PC-3 (cell line): ENCODE measurements around the gene MLLT3. TPM values are rescaled to one million over a fixed set of nuclear protein-coding genes. Genes with fewer than 3 reads are reported as not detected.

ENCODE experiments used
- ATAC-seq: fragments of 200-7000 bp; cut with Tn5 transposase; 2 replicates; pipeline ENCODE4 v1.9.1; 2020; ENCODE audit warnings: mild to moderate bottlenecking, moderate library complexity
- BruUV-seq: library from RNA; stranded (reverse); fragments of 400-500 nt; replicated peaks from 2 replicates; lab custom pipeline; 2021; lab: Mats Ljungman, UMichigan
- CTCF ChIA-PET: fragments of 300-600 bp; sonication (Branson Sonifier 250); formaldehyde crosslinking; loops from one replicate; lab custom pipeline; 2022; ENCODE audit warnings: antibody characterized with exemption; lab: Charles Lee
- POLR2A ChIA-PET: fragments of 300-600 bp; sonication (Branson Sonifier 250); formaldehyde crosslinking; loops from one replicate; lab custom pipeline; 2022; ENCODE audit warnings: antibody characterized with exemption; ENCODE audit not compliant: unreplicated experiment; lab: Charles Lee
- DNase-seq: peaks from one replicate; pipeline ENCODE4 v3.0.0-alpha.2; 2015
- H2AFZ ChIP-seq: fragments of 300-600 bp; sonication (generic); 2 replicates; pipeline ENCODE4 v1.6.0; 2016; ENCODE audit warnings: antibody characterized with exemption, low read length
- H3F3A ChIP-seq: fragments of 300-600 bp; sonication (generic); one replicate; pipeline ENCODE4 v1.6.0; 2017; ENCODE audit warnings: antibody characterized with exemption, low read length, control low read depth, mild to moderate bottlenecking; ENCODE audit not compliant: unreplicated experiment
- H3K27ac ChIP-seq: fragments of 300-600 bp; sonication (generic); 2 replicates; pipeline ENCODE4 v1.5.1; 2016; ENCODE audit warnings: mild to moderate bottlenecking, low read length
- H3K27me3 ChIP-seq: fragments of 300-600 bp; sonication (generic); 2 replicates; pipeline ENCODE4 v1.6.1; 2016; ENCODE audit warnings: low read length, mixed read lengths
- H3K36me3 ChIP-seq: fragments of 300-600 bp; sonication (generic); 2 replicates; pipeline ENCODE4 v1.6.1; 2016; ENCODE audit warnings: low read depth, mixed run types, low read length, mixed read lengths
- H3K4me1 ChIP-seq: fragments of 300-600 bp; sonication (generic); 2 replicates; pipeline ENCODE4 v1.5.1; 2016; ENCODE audit warnings: low read length; ENCODE audit not compliant: insufficient read depth
- H3K4me2 ChIP-seq: fragments of 300-600 bp; sonication (generic); 2 replicates; pipeline ENCODE4 v1.6.0; 2016; ENCODE audit warnings: low read length
- H3K4me3 ChIP-seq: fragments of 300-600 bp; sonication (generic); 2 replicates; pipeline ENCODE4 v1.5.1; 2016; ENCODE audit warnings: mild to moderate bottlenecking, low read length, mixed read lengths
- H3K79me2 ChIP-seq: fragments of 300-600 bp; sonication (generic); 2 replicates; pipeline ENCODE4 v1.6.1; 2017; ENCODE audit warnings: low read length, mixed read lengths
- H3K9ac ChIP-seq: fragments of 300-600 bp; sonication (generic); 2 replicates; pipeline ENCODE4 v1.6.0; 2016; ENCODE audit warnings: mild to moderate bottlenecking, low read length
- H3K9me2 ChIP-seq: fragments of 300-600 bp; sonication (generic); replicated peaks from 2 replicates; pipeline ENCODE4 v1.6.1; 2016; ENCODE audit warnings: mixed run types, low read length, mixed read lengths
- H3K9me3 ChIP-seq: fragments of 300-600 bp; sonication (generic); 2 replicates; pipeline ENCODE4 v1.6.1; 2016; ENCODE audit warnings: low read length, mixed read lengths
- H4K20me1 ChIP-seq: fragments of 300-600 bp; sonication (generic); 2 replicates; pipeline ENCODE4 v1.6.1; 2016; ENCODE audit warnings: low read length, mixed read lengths
- EZH2 ChIP-seq: fragments of 300-600 bp; sonication (generic); IDR thresholded peaks from one replicate; pipeline ENCODE4 v1.6.1; 2017; ENCODE audit warnings: antibody characterized with exemption, mild to moderate bottlenecking, low read length; ENCODE audit not compliant: unreplicated experiment
- EZH2phosphoT487 ChIP-seq: fragments of 300-600 bp; sonication (generic); IDR thresholded peaks from 2 replicates; pipeline ENCODE4 v1.6.1; 2018; ENCODE audit warnings: mild to moderate bottlenecking, antibody characterized with exemption, low read length, borderline replicate concordance
- intact Hi-C: fragments of 100-400 bp; cut with micrococcal nuclease; formaldehyde crosslinking; loops from 2 replicates; pipeline ENCODE4 v1.9.0; 2023
- total RNA-seq: library from RNA; depleted of rRNA; stranded (reverse); fragments of >200 nt; gene quantifications from 2 replicates; pipeline ENCODE4 v1.2.3, GENCODE V29; 2014
- TF ChIP-seq, protein P1 (sequence below): fragments of 300-600 bp; sonication (generic); conservative IDR thresholded peaks from 2 replicates; pipeline ENCODE4 v1.5.1; 2017; ENCODE audit warnings: antibody characterized with exemption, low read depth, mild to moderate bottlenecking, low read length

The MLLT3 gene
- total RNA-seq, 1 experiment from 2014 or later = 7.1 TPM

DNA sequence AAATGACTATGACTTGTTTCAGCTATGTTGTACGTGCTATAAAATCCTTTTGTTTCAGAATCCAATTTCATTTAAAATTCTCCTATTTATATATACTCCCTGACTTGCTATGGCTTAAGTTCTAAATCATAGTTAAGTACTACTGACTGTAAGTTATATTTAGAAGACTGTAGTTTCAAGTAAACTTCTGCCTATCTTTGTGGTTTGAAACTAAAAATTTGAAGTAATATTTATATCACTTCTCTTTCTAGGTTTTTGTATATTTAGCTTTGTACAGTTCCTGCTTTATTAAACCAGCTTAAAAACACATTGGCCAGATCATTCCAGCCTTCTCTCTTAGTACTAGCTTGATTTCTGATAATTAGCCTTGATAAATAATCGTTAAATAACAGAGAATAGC is 196.3 kb downstream of the MLLT3 start:
- Histone ChIP-seq H3K79me2 (no peaks in the 10 kb centered on the region), H3K9me2 (no peaks in the 10 kb centered on the region), H3K9me3 (no peaks in the 10 kb centered on the region), H2AFZ (no peak overlapping the region), H3K4me3 (no peak overlapping the region), H3K4me2 (no peak overlapping the region), H4K20me1 (no peaks in the 10 kb centered on the region), H3K27ac (no peak overlapping the region), H3F3A (no peaks in the 10 kb centered on the region), H3K36me3 (no peaks in the 10 kb centered on the region), H3K27me3 (no peaks in the 10 kb centered on the region), H3K9ac (no peak overlapping the region), H3K4me1 (no peaks in the 10 kb centered on the region)
- no TSS peak for BruUV-seq
- CTCF ChIA-PET = no interaction called here
- TF ChIP-seq, protein P1, sequence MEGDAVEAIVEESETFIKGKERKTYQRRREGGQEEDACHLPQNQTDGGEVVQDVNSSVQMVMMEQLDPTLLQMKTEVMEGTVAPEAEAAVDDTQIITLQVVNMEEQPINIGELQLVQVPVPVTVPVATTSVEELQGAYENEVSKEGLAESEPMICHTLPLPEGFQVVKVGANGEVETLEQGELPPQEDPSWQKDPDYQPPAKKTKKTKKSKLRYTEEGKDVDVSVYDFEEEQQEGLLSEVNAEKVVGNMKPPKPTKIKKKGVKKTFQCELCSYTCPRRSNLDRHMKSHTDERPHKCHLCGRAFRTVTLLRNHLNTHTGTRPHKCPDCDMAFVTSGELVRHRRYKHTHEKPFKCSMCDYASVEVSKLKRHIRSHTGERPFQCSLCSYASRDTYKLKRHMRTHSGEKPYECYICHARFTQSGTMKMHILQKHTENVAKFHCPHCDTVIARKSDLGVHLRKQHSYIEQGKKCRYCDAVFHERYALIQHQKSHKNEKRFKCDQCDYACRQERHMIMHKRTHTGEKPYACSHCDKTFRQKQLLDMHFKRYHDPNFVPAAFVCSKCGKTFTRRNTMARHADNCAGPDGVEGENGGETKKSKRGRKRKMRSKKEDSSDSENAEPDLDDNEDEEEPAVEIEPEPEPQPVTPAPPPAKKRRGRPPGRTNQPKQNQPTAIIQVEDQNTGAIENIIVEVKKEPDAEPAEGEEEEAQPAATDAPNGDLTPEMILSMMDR = no peak
- TF ChIP-seq EZH2phosphoT487 = no peak
- TF ChIP-seq EZH2 = no peak
- intact Hi-C loops = loop anchor here (5.0 kb wide), 1 partner anchor 126 kb away; no protein-coding TSS in a partner anchor
- ATAC-seq (no peak), DNase-seq (no peak)
- POLR2A ChIA-PET = no interaction called here

- no peaks in the 10 kb centered on the region for H3K9me3 ChIP-seq
- no peak overlapping the region for H3K4me3 ChIP-seq
- no peaks in the 10 kb centered on the region for H4K20me1 ChIP-seq
- no peaks in the 10 kb centered on the region for H3K27me3 ChIP-seq
- no peaks in the 10 kb centered on the region for H3K79me2 ChIP-seq
- ChIA-PET POLR2A (no interaction called here), CTCF (no interaction called here)
- H3K27ac ChIP-seq = no peak overlapping the region
- no peak for DNase-seq
- ATAC-seq = no peak
- no TSS peak for BruUV-seq
- TF ChIP-seq, protein P1 = no peak
- no peak for TF ChIP-seq EZH2phosphoT487
- no peak for TF ChIP-seq EZH2
- H3K4me1 ChIP-seq = no peaks in the 10 kb centered on the region
- no peak overlapping the region for H3K9ac ChIP-seq
- no peak overlapping the region for H3K4me2 ChIP-seq
- H3K36me3 ChIP-seq = no peaks in the 10 kb centered on the region
- intact Hi-C loops = no loop called here
- H2AFZ ChIP-seq = no peak overlapping the region
- H3K9me2 ChIP-seq = no peaks in the 10 kb centered on the region
- H3F3A ChIP-seq = no peaks in the 10 kb centered on the region
Observed at GRCh38 chr9:20419533-20419932, 202.8 kb downstream of the MLLT3 start.

GRCh38 chr9:20418485-20418884 is 203.8 kb downstream of the MLLT3 start:
- CTCF ChIA-PET = no interaction called here
- Histone ChIP-seq H3K4me3 (no peak overlapping the region), H2AFZ (no peak overlapping the region), H3F3A (no peaks in the 10 kb centered on the region), H3K79me2 (no peaks in the 10 kb centered on the region), H3K4me2 (no peak overlapping the region), H3K9me3 (no peaks in the 10 kb centered on the region), H3K27ac (no peak overlapping the region), H3K27me3 (no peaks in the 10 kb centered on the region), H3K4me1 (no peaks in the 10 kb centered on the region), H4K20me1 (no peaks in the 10 kb centered on the region), H3K9me2 (no peaks in the 10 kb centered on the region), H3K9ac (no peak overlapping the region), H3K36me3 (no peaks in the 10 kb centered on the region)
- POLR2A ChIA-PET = no interaction called here
- no peak for DNase-seq
- no peak for TF ChIP-seq EZH2phosphoT487
- no peak for TF ChIP-seq EZH2
- TF ChIP-seq, protein P1 = no peak
- BruUV-seq = no TSS peak
- no peak for ATAC-seq
- intact Hi-C loops = no loop called here
